Prostate gland (tissue), 2 donors: ENCODE data around the gene TMEM52B.

Source experiments
- CTCF ChIP-seq, 4 experiments: fragments of 200-600 bp in 2 of 4; fragments of 450-650 bp in 2 of 4; sonication (generic) in 2 of 4; IDR thresholded peaks; 1 replicate in 3 of 4; 2 replicates in 1 of 4; pipeline ENCODE4 v1.5.1; 2016 to 2019; ENCODE audit warnings: antibody characterized with exemption in 4 of 4, mild to moderate bottlenecking in 2 of 4, moderate library complexity in 2 of 4
- POLR2A ChIP-seq: fragments of 450-650 bp; IDR thresholded peaks from one replicate; pipeline ENCODE4 v1.6.1; 2016; ENCODE audit warnings: antibody characterized with exemption, mild to moderate bottlenecking
- POLR2AphosphoS5 ChIP-seq: sonication (generic); formaldehyde crosslinking; IDR thresholded peaks from one replicate; pipeline ENCODE4 v1.6.1; 2017; ENCODE audit warnings: antibody characterized with exemption

- TF ChIP-seq POLR2A (no peak), CTCF (IDR thresholded peaks at IDR 0.05) (no peak), POLR2AphosphoS5 (no peak)
These were observed 42.1 kb upstream of the TMEM52B start for GRCh38 chr12:10136637-10137205.
